BJ (cell line): Measurements from ENCODE around the gene KIF3B. TPM values are rescaled to one million over a fixed set of nuclear protein-coding genes. Genes with fewer than 3 reads are reported as not detected.
"Not testable (repeated sequence)": the region's sequence is repeated elsewhere in the genome, so short reads cannot be mapped to it uniquely, and the experiment has no call there.

Experiments used
- CTCF ChIA-PET: fragments of 350-600 bp; formaldehyde crosslinking; extraction: SDS; loops from one replicate; lab custom pipeline; 2021; ENCODE audit warnings: antibody characterized with exemption, inconsistent platforms; lab: Yijun Ruan, JAX
- POLR2A ChIA-PET: fragments of 300-600 bp; sonication (Branson Sonifier 250); formaldehyde crosslinking; extraction: SDS; loops from one replicate; lab custom pipeline; 2021; ENCODE audit warnings: antibody characterized with exemption; lab: Charles Lee
- DNase-seq: peaks from one replicate; pipeline ENCODE4 v3.0.0-alpha.2; 2011; ENCODE audit warnings: low read depth
- H3K27me3 ChIP-seq: 2 replicates; pipeline ENCODE4 v1.6.0; 2011; ENCODE audit warnings: low read length; ENCODE audit not compliant: control insufficient read depth, insufficient read depth
- H3K36me3 ChIP-seq: 2 replicates; pipeline ENCODE4 v1.5.1; 2011; ENCODE audit warnings: low read length; ENCODE audit not compliant: control insufficient read depth, insufficient read depth
- H3K4me3 ChIP-seq: 2 replicates; pipeline ENCODE4 v1.5.1; 2011; ENCODE audit warnings: low read depth, mild to moderate bottlenecking, control low read depth, low read length
- CTCF ChIP-seq: IDR thresholded peaks from 2 replicates; pipeline ENCODE4 v1.5.1; 2011; ENCODE audit warnings: low read depth, mild to moderate bottlenecking, control low read depth, inconsistent platforms, low read length, moderate library complexity; ENCODE audit not compliant: insufficient read depth
- polyA plus RNA-seq: library from polyadenylated mRNA; depleted of rRNA; stranded (reverse); fragments of >200 nt; gene quantifications from 2 replicates; pipeline ENCODE4 v1.2.3, GENCODE V29; 2011

The KIF3B gene
- polyA plus RNA-seq, 1 experiment, result 20.9 TPM

GRCh38 chr20:32240205-32240604 is 37.2 kb upstream of the KIF3B start:
- no peak for DNase-seq
- CTCF ChIA-PET, result interaction anchor here (0.6 kb wide), 1 partner anchor 17 kb away, joined by 4 read pairs; no protein-coding TSS in a partner anchor
- no peak for TF ChIP-seq CTCF
- Histone ChIP-seq H3K4me3 (no peak overlapping the region), H3K36me3 (0 out of 2 replicates have a peak, but pooled peaks cover 1% of the 10 kb centered on the region), H3K27me3 (no peaks in the 10 kb centered on the region)
- POLR2A ChIA-PET, result no interaction called here

- no peak overlapping the region for H3K4me3 ChIP-seq
- H3K27me3 ChIP-seq, result no peaks in the 10 kb centered on the region
- no peak for DNase-seq
- POLR2A ChIA-PET, result no interaction called here
- CTCF ChIA-PET, result interaction anchor here (0.9 to 1.5 kb wide), 3 partner anchors 23 to 411 kb away, joined by 3 read pairs; no protein-coding TSS in a partner anchor
- H3K36me3 ChIP-seq, result 0 out of 2 replicates have a peak, but pooled peaks cover 1% of the 10 kb centered on the region
- no peak for TF ChIP-seq CTCF
Measured at GRCh38 chr20:32241807-32242206, 35.6 kb upstream of the KIF3B start.

- ChIA-PET POLR2A (no interaction called here), CTCF (no interaction called here)
- DNase-seq, result no peak
- H3K36me3 ChIP-seq, result no peaks in the 10 kb centered on the region
- no peak for TF ChIP-seq CTCF
- H3K27me3 ChIP-seq, result no peaks in the 10 kb centered on the region
- H3K4me3 ChIP-seq, result no peak overlapping the region
Measured at GRCh38 chr20:32244150-32244823, 33.2 kb upstream of the KIF3B start.

- CTCF ChIA-PET, result no interaction called here
- TF ChIP-seq CTCF, result no peak
- no peak overlapping the region for H3K4me3 ChIP-seq
- POLR2A ChIA-PET, result no interaction called here
- no peaks in the 10 kb centered on the region for H3K36me3 ChIP-seq
- no peak for DNase-seq
- no peaks in the 10 kb centered on the region for H3K27me3 ChIP-seq
Measured at GRCh38 chr20:32244959-32245358, 32.5 kb upstream of the KIF3B start.

- CTCF ChIA-PET, DNase-seq, POLR2A ChIA-PET, H3K36me3 ChIP-seq, H3K4me3 ChIP-seq, H3K27me3 ChIP-seq: not testable (repeated sequence)
Measured at GRCh38 chr20:32246208-32246607, 31.2 kb upstream of the KIF3B start.

- no peaks in the 10 kb centered on the region for H3K27me3 ChIP-seq
- TF ChIP-seq CTCF, result no peak
- CTCF ChIA-PET, result no interaction called here
- DNase-seq, result no peak
- no peaks in the 10 kb centered on the region for H3K36me3 ChIP-seq
- no peak overlapping the region for H3K4me3 ChIP-seq
- POLR2A ChIA-PET, result no interaction called here
Measured at GRCh38 chr20:32248043-32248442, 29.4 kb upstream of the KIF3B start.
